CD14-positive monocyte (primary cell): ENCODE results near the gene CACNG6. TPM values are rescaled to one million over a fixed set of nuclear protein-coding genes. Genes with fewer than 3 reads are reported as not detected.

Source experiments
- DNase-seq, 3 donors: peaks; one replicate each; pipeline ENCODE4 v3.0.0-alpha.2; 2011 to 2022
- H2AFZ ChIP-seq: 2 replicates; pipeline ENCODE4 v1.6.0; 2012; ENCODE audit warnings: mild to moderate bottlenecking, low read depth, low read length, inconsistent platforms; ENCODE audit not compliant: insufficient read depth, poor library complexity, severe bottlenecking
- H3K27ac ChIP-seq, 2 donors: 1 replicate in 1 of 2; 2 replicates in 1 of 2; pipeline ENCODE4 v1.5.1; 2012 to 2013; ENCODE audit warnings: low read length in 2 of 2, control low read depth in 1 of 2, inconsistent platforms in 1 of 2, low read depth in 1 of 2, mild to moderate bottlenecking in 1 of 2
- H3K27me3 ChIP-seq, 2 donors: one replicate each; pipeline versions ENCODE4 v1.6.0 to v1.6.1; 2011 to 2013; ENCODE audit warnings: low read length in 2 of 2; ENCODE audit not compliant: control insufficient read depth in 2 of 2, insufficient read depth in 2 of 2
- H3K36me3 ChIP-seq, 2 donors: replicated peaks in 1 of 2; 1 replicate in 1 of 2; 2 replicates in 1 of 2; pipeline versions ENCODE4 v1.5.1 to v1.6.1; 2012 to 2013; ENCODE audit warnings: low read length in 2 of 2, control low read depth in 1 of 2, inconsistent platforms in 1 of 2, mild to moderate bottlenecking in 1 of 2; ENCODE audit not compliant: insufficient read depth in 2 of 2, control insufficient read depth in 1 of 2
- H3K4me1 ChIP-seq, 2 donors: 1 replicate in 1 of 2; 2 replicates in 1 of 2; pipeline versions ENCODE4 v1.5.1 to v1.6.1; 2012 to 2013; ENCODE audit warnings: low read length in 2 of 2, control low read depth in 1 of 2, inconsistent platforms in 1 of 2, mild to moderate bottlenecking in 1 of 2, moderate library complexity in 1 of 2; ENCODE audit not compliant: insufficient read depth in 2 of 2, control insufficient read depth in 1 of 2
- H3K4me2 ChIP-seq: replicated peaks from 2 replicates; pipeline ENCODE3; 2012; ENCODE audit warnings: low read length, moderate library complexity, mild to moderate bottlenecking; ENCODE audit not compliant: poor library complexity, severe bottlenecking; ENCODE audit errors: extremely low read depth
- H3K4me3 ChIP-seq, 3 experiments: fragments of 200-600 bp in 1 of 3; sonication (generic) in 1 of 3; replicated peaks in 1 of 3; 1 replicate in 2 of 3; 2 replicates in 1 of 3; pipeline ENCODE4 v1.5.1; 2011 to 2013; ENCODE audit warnings: low read length in 3 of 3, mild to moderate bottlenecking in 3 of 3, control low read depth in 2 of 3, low read depth in 2 of 3, inconsistent platforms in 1 of 3, moderate library complexity in 1 of 3
- H3K79me2 ChIP-seq: 2 replicates; pipeline ENCODE4 v1.6.0; 2012; ENCODE audit warnings: mild to moderate bottlenecking, control low read depth, inconsistent platforms, low read length, moderate library complexity; ENCODE audit not compliant: insufficient read depth
- H3K9ac ChIP-seq: 2 replicates; pipeline ENCODE4 v1.6.0; 2017; ENCODE audit warnings: low read length, mild to moderate bottlenecking; ENCODE audit not compliant: insufficient read depth, poor library complexity, severe bottlenecking
- H3K9me3 ChIP-seq, 2 donors: replicated peaks in 1 of 2; 1 replicate in 1 of 2; 2 replicates in 1 of 2; pipeline versions ENCODE4 v1.5.1 to v1.6.1; 2012 to 2013; ENCODE audit warnings: low read length in 2 of 2, control low read depth in 1 of 2; ENCODE audit not compliant: control insufficient read depth in 1 of 2, insufficient read depth in 1 of 2
- H4K20me1 ChIP-seq: 2 replicates; pipeline ENCODE4 v1.6.0; 2012; ENCODE audit warnings: mild to moderate bottlenecking, low read length, control low read depth, moderate library complexity; ENCODE audit not compliant: insufficient read depth
- H3K27ac Mint-ChIP-seq, 7 donors: one replicate each; pipeline ENCODE4 v1.8.0; 2020; ENCODE audit warnings: mild to moderate bottlenecking in 7 of 7, mixed read lengths in 7 of 7, moderate library complexity in 6 of 7, inconsistent platforms in 2 of 7
- H3K27me3 Mint-ChIP-seq, 3 donors: one replicate each; pipeline ENCODE4 v1.8.0; 2021 to 2022; ENCODE audit warnings: low read depth in 3 of 3, mild to moderate bottlenecking in 3 of 3, mixed read lengths in 3 of 3, moderate library complexity in 3 of 3, inconsistent platforms in 1 of 3
- H3K36me3 Mint-ChIP-seq, 2 donors: one replicate each; pipeline ENCODE4 v1.8.0; 2020; ENCODE audit warnings: mixed read lengths in 2 of 2, inconsistent platforms in 1 of 2, mild to moderate bottlenecking in 1 of 2
- H3K4me1 Mint-ChIP-seq: one replicate; pipeline ENCODE4 v1.8.0; 2020; ENCODE audit warnings: mild to moderate bottlenecking, mixed read lengths
- H3K4me3 Mint-ChIP-seq, 2 donors: one replicate each; pipeline ENCODE4 v1.8.0; 2020; ENCODE audit warnings: mild to moderate bottlenecking in 2 of 2, mixed read lengths in 2 of 2, moderate library complexity in 1 of 2
- H3K9me3 Mint-ChIP-seq, 7 donors: one replicate each; pipeline ENCODE4 v1.8.0; 2020 to 2022; ENCODE audit warnings: mixed read lengths in 7 of 7, mild to moderate bottlenecking in 6 of 7, moderate library complexity in 6 of 7, inconsistent platforms in 2 of 7
- WGBS: methylation state at CpG from one replicate; pipeline ENCODE4 v1.1.5; 2013; ENCODE audit warnings: missing lambda C conversion rate; ENCODE audit not compliant: insufficient coverage; 5-methylcytosine and 5-hydroxymethylcytosine counted together
- intact Hi-C, 2 donors: fragments of 100-400 bp; cut with micrococcal nuclease; formaldehyde crosslinking; loops; one replicate each; pipeline versions ENCODE4 v1.15.0 to v1.15.1; 2023
- polyA plus RNA-seq, 3 donors: library from polyadenylated mRNA; depleted of rRNA in 1 of 3; unstranded in 2 of 3; stranded (reverse) in 1 of 3; fragments of 300-500 nt in 2 of 3; fragments of >200 nt in 1 of 3; fragmentation: Illumina TruSeq in 2 of 3; gene quantifications; 1 replicate in 2 of 3; 2 replicates in 1 of 3; pipeline ENCODE4 v1.2.3, GENCODE V29; 2012 to 2021
- small RNA-seq: library from RNA; depleted of rRNA; stranded (forward); fragments of <200 nt; gene quantifications from one replicate; pipeline ENCODE3, GENCODE V24; 2012; ENCODE audit warnings: low read depth; ENCODE audit not compliant: insufficient read length
- TF ChIP-seq, protein P1 (sequence below): fragments of 200-600 bp; IDR thresholded peaks from one replicate; pipeline ENCODE4 v1.8.0; 2022; ENCODE audit warnings: antibody characterized with exemption, mild to moderate bottlenecking

CACNG6 gene
- polyA plus RNA-seq, 3 donors, result 0.08 to 0.18 TPM; not detected in 1

DNA sequence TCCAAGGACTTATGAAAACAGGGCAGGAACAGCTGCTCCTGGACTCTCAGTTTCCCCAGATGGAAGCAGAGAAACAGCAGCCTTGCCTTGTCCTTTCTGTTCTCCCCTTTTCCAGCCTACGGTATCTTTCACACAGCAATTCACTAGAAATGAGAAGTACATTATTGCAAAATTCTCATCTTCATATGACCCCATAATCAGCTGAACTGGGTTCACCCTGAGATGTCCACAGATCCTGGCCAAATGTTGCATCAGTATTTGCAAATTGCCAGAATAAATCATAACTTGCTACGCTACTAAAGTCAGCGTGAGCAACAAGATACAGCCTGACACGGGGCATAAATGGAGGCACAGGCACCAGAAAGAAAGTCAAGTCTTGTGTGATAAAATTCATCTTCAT lies 56.2 kb downstream of the CACNG6 start:
- no peaks in the 10 kb centered on the region for H3K9me3 ChIP-seq
- DNase-seq, result peak; percentile 88 to 94 (median 88)
- peak overlapping the region; percentile 85 to 87 for H3K27ac ChIP-seq
- peaks cover 0 to 3% (median 0%) of the 10 kb centered on the region in 7 donors for H3K9me3 Mint-ChIP-seq
- no peaks in the 10 kb centered on the region for H3K27me3 ChIP-seq
- peaks cover 3 to 41% of the 10 kb centered on the region in 2 donors for H3K36me3 ChIP-seq
- H3K4me3 ChIP-seq, result peak overlapping the region in 1 of 3 experiments; percentile 46
- peak overlapping the region in 1 of 2 donors; percentile 65 for H3K4me3 Mint-ChIP-seq
- no peak overlapping the region for H2AFZ ChIP-seq
- peaks cover 3 to 12% (median 7%) of the 10 kb centered on the region in 3 donors for H3K27me3 Mint-ChIP-seq
- peak overlapping the region; percentile 57 for H3K4me2 ChIP-seq
- intact Hi-C loops, result loop anchor here in 1 of 2 donors (10.0 kb wide), 1 partner anchor 47 kb away; no protein-coding TSS in a partner anchor
- H3K36me3 Mint-ChIP-seq, result peaks cover 15 to 59% of the 10 kb centered on the region in 2 donors
- TF ChIP-seq, protein P1, sequence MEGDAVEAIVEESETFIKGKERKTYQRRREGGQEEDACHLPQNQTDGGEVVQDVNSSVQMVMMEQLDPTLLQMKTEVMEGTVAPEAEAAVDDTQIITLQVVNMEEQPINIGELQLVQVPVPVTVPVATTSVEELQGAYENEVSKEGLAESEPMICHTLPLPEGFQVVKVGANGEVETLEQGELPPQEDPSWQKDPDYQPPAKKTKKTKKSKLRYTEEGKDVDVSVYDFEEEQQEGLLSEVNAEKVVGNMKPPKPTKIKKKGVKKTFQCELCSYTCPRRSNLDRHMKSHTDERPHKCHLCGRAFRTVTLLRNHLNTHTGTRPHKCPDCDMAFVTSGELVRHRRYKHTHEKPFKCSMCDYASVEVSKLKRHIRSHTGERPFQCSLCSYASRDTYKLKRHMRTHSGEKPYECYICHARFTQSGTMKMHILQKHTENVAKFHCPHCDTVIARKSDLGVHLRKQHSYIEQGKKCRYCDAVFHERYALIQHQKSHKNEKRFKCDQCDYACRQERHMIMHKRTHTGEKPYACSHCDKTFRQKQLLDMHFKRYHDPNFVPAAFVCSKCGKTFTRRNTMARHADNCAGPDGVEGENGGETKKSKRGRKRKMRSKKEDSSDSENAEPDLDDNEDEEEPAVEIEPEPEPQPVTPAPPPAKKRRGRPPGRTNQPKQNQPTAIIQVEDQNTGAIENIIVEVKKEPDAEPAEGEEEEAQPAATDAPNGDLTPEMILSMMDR, result no peak
- H3K4me1 ChIP-seq, result peaks cover 41 to 53% of the 10 kb centered on the region in 2 donors
- H3K9ac ChIP-seq, result no peak overlapping the region
- H3K79me2 ChIP-seq, result peaks cover 11% of the 10 kb centered on the region
- peaks cover 30% of the 10 kb centered on the region for H3K4me1 Mint-ChIP-seq
- peak overlapping the region; percentile 75 to 96 (median 92) for H3K27ac Mint-ChIP-seq
- no peaks in the 10 kb centered on the region for H4K20me1 ChIP-seq
- WGBS, result 24% methylated on average over 3 of the region's 4 CpGs

Small RNA genes lying within 50 kb of the gene (small RNA-seq; reads per million reads assigned to genes)
- not detected for gene AC012314.20

Other genes with a start within 250 kb of the CACNG6 start
- gene NLRP12, start 167.3 kb upstream of the CACNG6 start, polyA plus RNA-seq, result 10 to 100 TPM; 40.5 to 64.9 (median 47.0) TPM
- gene MYADM, start 123.8 kb upstream of the CACNG6 start, polyA plus RNA-seq, result 100 to 1,000 TPM; 162 to 310 (median 254) TPM
- under 1 TPM in 1 of 3 donors, not detected in 2; 0.01 TPM for gene PRKCG, start 109.4 kb upstream of the CACNG6 start, polyA plus RNA-seq
- not detected for gene CACNG7, start 82.4 kb upstream of the CACNG6 start, polyA plus RNA-seq
- under 1 TPM in 1 of 3 donors, not detected in 2; 0.05 TPM for gene CACNG8, start 28.7 kb upstream of the CACNG6 start, polyA plus RNA-seq
- gene VSTM1, start 72.3 kb downstream of the CACNG6 start, polyA plus RNA-seq, result 100 to 1,000 TPM in 2 of 3 donors, 1 to 10 TPM in 1; 3.7 to 172 (median 137) TPM
- gene TARM1, start 89.7 kb downstream of the CACNG6 start, polyA plus RNA-seq, result 1 to 10 TPM in 1 of 3 donors, under 1 TPM in 1, not detected in 1; 0.89 to 1.2 TPM
- 100 to 1,000 TPM in 2 of 3 donors, 10 to 100 TPM in 1; 81.4 to 270 (median 126) TPM for gene OSCAR, start 109.2 kb downstream of the CACNG6 start, polyA plus RNA-seq
- gene NDUFA3, start 111.2 kb downstream of the CACNG6 start, polyA plus RNA-seq, result 100 to 1,000 TPM in 2 of 3 donors, 10 to 100 TPM in 1; 46.4 to 396 (median 333) TPM
- 10 to 100 TPM in 1 of 3 donors, 1 to 10 TPM in 2; 7.0 to 11.5 (median 9.5) TPM for gene TFPT, start 124.0 kb downstream of the CACNG6 start, polyA plus RNA-seq
- 10 to 100 TPM; 34.4 to 51.8 (median 37.6) TPM for gene PRPF31, start 124.1 kb downstream of the CACNG6 start, polyA plus RNA-seq
- gene CNOT3, start 146.1 kb downstream of the CACNG6 start, polyA plus RNA-seq, result 10 to 100 TPM in 1 of 3 donors, 1 to 10 TPM in 2; 3.0 to 22.5 (median 4.2) TPM
- 1 to 10 TPM; 3.4 to 5.4 (median 4.2) TPM for gene LENG1, start 168.1 kb downstream of the CACNG6 start, polyA plus RNA-seq
- gene TMC4, start 181.5 kb downstream of the CACNG6 start, polyA plus RNA-seq, result 1 to 10 TPM; 1.5 to 2.5 (median 2.1) TPM
- gene MBOAT7, start 197.9 kb downstream of the CACNG6 start, polyA plus RNA-seq, result 100 to 1,000 TPM in 2 of 3 donors, 10 to 100 TPM in 1; 84.0 to 115 (median 111) TPM
- gene TSEN34, start 199.7 kb downstream of the CACNG6 start, polyA plus RNA-seq, result 100 to 1,000 TPM in 2 of 3 donors, 10 to 100 TPM in 1; 59.3 to 125 (median 109) TPM
- 1,000 to 10,000 TPM in 1 of 3 donors, 100 to 1,000 TPM in 2; 756 to 4,259 (median 983) TPM for gene RPS9, start 209.2 kb downstream of the CACNG6 start, polyA plus RNA-seq
- gene LILRB3, start 231.4 kb downstream of the CACNG6 start, polyA plus RNA-seq, result 100 to 1,000 TPM in 2 of 3 donors, 10 to 100 TPM in 1; 62.9 to 455 (median 104) TPM